K562 (cell line): ENCODE results near the gene OSCP1. TPM values are rescaled to one million over a fixed set of nuclear protein-coding genes. Genes with fewer than 3 reads are reported as not detected.

Experiments used
- CTBP1 ChIP-seq: fragments of 450-650 bp; IDR thresholded peaks from 2 replicates; pipeline ENCODE4 v1.6.1; 2016; ENCODE audit warnings: borderline replicate concordance
- E4F1 ChIP-seq: fragments of 250-450 bp; sonication (Bioruptor Pico); IDR thresholded peaks from 2 replicates; pipeline ENCODE4 v1.5.0; 2021; ENCODE audit warnings: mild to moderate bottlenecking, borderline replicate concordance
- FOXA3 ChIP-seq, 2 experiments: fragments of 450-650 bp in 1 of 2; sonication (generic) in 1 of 2; formaldehyde crosslinking; IDR thresholded peaks in 1 of 2; conservative IDR thresholded peaks in 1 of 2; 2 replicates each; pipeline versions ENCODE4 v1.4.0 to v1.8.0; 2020 to 2022; ENCODE audit warnings: mild to moderate bottlenecking in 2 of 2, missing genetic modification reagents in 1 of 2
- HLTF ChIP-seq: fragments of 450-650 bp; IDR thresholded peaks from 2 replicates; pipeline ENCODE4 v1.6.1; 2016
- JUNB ChIP-seq: fragments of 450-650 bp; formaldehyde crosslinking; conservative IDR thresholded peaks from 2 replicates; pipeline ENCODE4 v1.4.0; 2020; ENCODE audit warnings: mild to moderate bottlenecking
- NFYB ChIP-seq: IDR thresholded peaks from 2 replicates; pipeline ENCODE4 v1.6.1; 2011; ENCODE audit warnings: mild to moderate bottlenecking, moderate library complexity; ENCODE audit not compliant: insufficient read length; ENCODE audit errors: extremely low read depth
- NUFIP1 ChIP-seq: fragments of 450-650 bp; IDR thresholded peaks from 2 replicates; pipeline ENCODE4 v1.6.1; 2018; ENCODE audit not compliant: partially characterized antibody
- POLR3G ChIP-seq: IDR thresholded peaks from 2 replicates; pipeline ENCODE4 v1.6.1; 2011; ENCODE audit not compliant: insufficient read length, insufficient replicate concordance; ENCODE audit errors: extremely low read depth
- SAFB2 ChIP-seq: fragments of 200-400 bp; formaldehyde crosslinking; IDR thresholded peaks from 2 replicates; pipeline ENCODE4 v1.6.1; 2018; ENCODE audit warnings: borderline replicate concordance, low read length, low read depth, moderate library complexity; ENCODE audit not compliant: severe bottlenecking
- SNRNP70 ChIP-seq: fragments of 200-400 bp; formaldehyde crosslinking; optimal IDR thresholded peaks from 2 replicates; pipeline ENCODE3; 2017; ENCODE audit warnings: low read depth, low read length
- SPI1 ChIP-seq: IDR thresholded peaks from 2 replicates; pipeline ENCODE4 v1.6.1; 2011; ENCODE audit warnings: low read depth, low read length, control low read depth, borderline replicate concordance
- TEAD2 ChIP-seq: fragments of 450-650 bp; IDR thresholded peaks from 2 replicates; pipeline ENCODE4 v1.6.1; 2016; ENCODE audit warnings: missing genetic modification characterization, control low read depth, missing compliant biosample characterization
- TOE1 ChIP-seq, 2 experiments: fragments of 450-650 bp in 1 of 2; sonication (generic) in 1 of 2; formaldehyde crosslinking in 1 of 2; IDR thresholded peaks; 2 replicates each; pipeline versions ENCODE4 v1.7.1 to v1.8.0; 2016 to 2022; ENCODE audit warnings: borderline replicate concordance in 2 of 2, mild to moderate bottlenecking in 2 of 2, antibody characterized with exemption in 1 of 2, inconsistent platforms in 1 of 2, low read depth in 1 of 2, missing genetic modification reagents in 1 of 2, moderate library complexity in 1 of 2
- ZNF263 ChIP-seq: sonication (generic); formaldehyde crosslinking; IDR thresholded peaks from 2 replicates; pipeline ENCODE4 v1.8.0; 2022; ENCODE audit warnings: mild to moderate bottlenecking, missing genetic modification reagents, borderline replicate concordance
- ZNF384 ChIP-seq: IDR thresholded peaks from 2 replicates; pipeline ENCODE4 v1.6.1; 2012; ENCODE audit warnings: low read depth, low read length, improper control_type of control experiment
- polyA plus RNA-seq, 8 experiments: library from polyadenylated mRNA; depleted of rRNA in 4 of 8; stranded (reverse) in 5 of 8; unstranded in 3 of 8; fragments of >200 nt; fragmentation: Nextera tagmentation in 2 of 8; fragmentation: Illumina TruSeq in 1 of 8; extraction: Ambion mirVana in 2 of 8; extraction: Trizol in 1 of 8; gene quantifications; 2 replicates each; pipeline versions ENCODE4 v1.2.1 to v1.2.3, GENCODE V29; 2011 to 2014; ENCODE audit warnings: inconsistent platforms in 1 of 8, missing spikeins in 1 of 8
- total RNA-seq, 7 experiments: library from RNA; depleted of rRNA in 6 of 7; stranded (reverse); fragments of >200 nt in 6 of 7; fragmentation: Illumina TruSeq in 2 of 7; extraction: Trizol in 2 of 7; gene quantifications; 2 replicates each; pipeline versions ENCODE4 v1.2.1 to v1.2.3, GENCODE V29; 2011 to 2021; ENCODE audit warnings: low replicate concordance in 1 of 7
- TF ChIP-seq, protein P1 (sequence below): sonication (generic); formaldehyde crosslinking; IDR thresholded peaks from 2 replicates; pipeline ENCODE4 v1.8.1; 2023; ENCODE audit warnings: mild to moderate bottlenecking, missing genetic modification reagents
- TF ChIP-seq, protein P2 (sequence below): fragments of 450-650 bp; IDR thresholded peaks from 2 replicates; pipeline ENCODE4 v1.6.1; 2016
- TF ChIP-seq, protein P3 (sequence below): sonication (generic); formaldehyde crosslinking; IDR thresholded peaks from 2 replicates; pipeline ENCODE4 v1.9.0; 2022; ENCODE audit warnings: mild to moderate bottlenecking, missing genetic modification reagents

Gene OSCP1
- total and polyA plus RNA-seq, 9 of the 15 experiments (the other 6 are each of a cell fraction or from before 2014, with no cell fraction given): 0.15 to 0.40 (median 0.33) TPM; not detected in 5

DNA sequence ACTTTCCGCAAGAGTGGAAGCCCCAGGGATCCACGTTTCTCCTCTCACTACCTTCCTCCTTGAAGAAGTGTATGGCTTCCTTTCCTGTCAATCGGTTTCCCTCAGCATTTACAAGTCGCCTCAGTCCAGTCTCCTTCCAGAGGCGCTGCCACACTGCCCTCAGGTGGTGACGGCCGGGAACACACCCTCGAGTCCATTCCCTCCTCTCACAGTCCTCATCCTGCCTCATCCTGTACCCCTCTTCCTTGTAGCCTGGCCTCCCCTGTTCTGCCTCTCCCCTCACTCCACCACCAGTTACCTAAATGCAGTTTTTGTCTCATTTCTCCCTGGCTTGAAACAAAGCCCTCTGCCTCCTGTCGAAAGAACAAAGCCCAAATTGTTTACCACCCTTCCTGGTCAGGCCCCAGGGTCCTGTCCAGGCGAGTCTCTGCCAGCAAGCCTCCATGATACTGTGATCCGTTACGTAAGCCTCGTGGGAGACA lies 29.4 kb downstream of the OSCP1 start (continued):
- no peak for TF ChIP-seq E4F1 (CRISPR knock-in tag)
- peak; percentile 39; the same call in 1 of the 2 replicates for TF ChIP-seq TOE1 (IDR thresholded peaks at IDR 0.05; ENCODE audit: borderline replicate concordance)
- no peak for TF ChIP-seq TOE1 (CRISPR knock-in tag; IDR thresholded peaks at IDR 0.05; ENCODE audit: borderline replicate concordance, low read depth)
- TF ChIP-seq JUNB (CRISPR knock-in tag): no peak
- TF ChIP-seq, protein P1, sequence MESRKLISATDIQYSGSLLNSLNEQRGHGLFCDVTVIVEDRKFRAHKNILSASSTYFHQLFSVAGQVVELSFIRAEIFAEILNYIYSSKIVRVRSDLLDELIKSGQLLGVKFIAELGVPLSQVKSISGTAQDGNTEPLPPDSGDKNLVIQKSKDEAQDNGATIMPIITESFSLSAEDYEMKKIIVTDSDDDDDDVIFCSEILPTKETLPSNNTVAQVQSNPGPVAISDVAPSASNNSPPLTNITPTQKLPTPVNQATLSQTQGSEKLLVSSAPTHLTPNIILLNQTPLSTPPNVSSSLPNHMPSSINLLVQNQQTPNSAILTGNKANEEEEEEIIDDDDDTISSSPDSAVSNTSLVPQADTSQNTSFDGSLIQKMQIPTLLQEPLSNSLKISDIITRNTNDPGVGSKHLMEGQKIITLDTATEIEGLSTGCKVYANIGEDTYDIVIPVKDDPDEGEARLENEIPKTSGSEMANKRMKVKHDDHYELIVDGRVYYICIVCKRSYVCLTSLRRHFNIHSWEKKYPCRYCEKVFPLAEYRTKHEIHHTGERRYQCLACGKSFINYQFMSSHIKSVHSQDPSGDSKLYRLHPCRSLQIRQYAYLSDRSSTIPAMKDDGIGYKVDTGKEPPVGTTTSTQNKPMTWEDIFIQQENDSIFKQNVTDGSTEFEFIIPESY (CRISPR knock-in tag): 0 out of 2 replicates have a peak, but pooled peaks have one; percentile 17
- TF ChIP-seq, protein P2, sequence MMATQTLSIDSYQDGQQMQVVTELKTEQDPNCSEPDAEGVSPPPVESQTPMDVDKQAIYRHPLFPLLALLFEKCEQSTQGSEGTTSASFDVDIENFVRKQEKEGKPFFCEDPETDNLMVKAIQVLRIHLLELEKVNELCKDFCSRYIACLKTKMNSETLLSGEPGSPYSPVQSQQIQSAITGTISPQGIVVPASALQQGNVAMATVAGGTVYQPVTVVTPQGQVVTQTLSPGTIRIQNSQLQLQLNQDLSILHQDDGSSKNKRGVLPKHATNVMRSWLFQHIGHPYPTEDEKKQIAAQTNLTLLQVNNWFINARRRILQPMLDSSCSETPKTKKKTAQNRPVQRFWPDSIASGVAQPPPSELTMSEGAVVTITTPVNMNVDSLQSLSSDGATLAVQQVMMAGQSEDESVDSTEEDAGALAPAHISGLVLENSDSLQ: peak; percentile 91
- no peak for TF ChIP-seq POLR3G
- no peak for TF ChIP-seq FOXA3 (CRISPR knock-in tag; conservative IDR thresholded peaks at IDR 0.05 in 1 of 2, IDR thresholded peaks at IDR 0.05 in 1 of 2)
- TF ChIP-seq CTBP1: peak; percentile 69; the same call in 1 of the 2 replicates
- peak; percentile 64; the same call in 1 of the 2 replicates for TF ChIP-seq HLTF
- TF ChIP-seq, protein P3, sequence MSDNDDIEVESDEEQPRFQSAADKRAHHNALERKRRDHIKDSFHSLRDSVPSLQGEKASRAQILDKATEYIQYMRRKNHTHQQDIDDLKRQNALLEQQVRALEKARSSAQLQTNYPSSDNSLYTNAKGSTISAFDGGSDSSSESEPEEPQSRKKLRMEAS (CRISPR knock-in tag): no peak
- TF ChIP-seq TEAD2 (tag): no peak
- no peak for TF ChIP-seq SNRNP70
- TF ChIP-seq ZNF263 (CRISPR knock-in tag): peak; percentile 84; the same call in 1 of the 2 replicates
- peak; percentile 51; the same call in 1 of the 2 replicates for TF ChIP-seq SPI1
- TF ChIP-seq NUFIP1: no peak
- no peak for TF ChIP-seq NFYB
- no peak for TF ChIP-seq SAFB2
- TF ChIP-seq ZNF384: peak; percentile 48; the same call in 1 of the 2 replicates
